Omental fat pad (tissue), 4 donors: ENCODE results near the gene GLB1L2. TPM values are rescaled to one million over a fixed set of nuclear protein-coding genes. Genes with fewer than 3 reads are reported as not detected.

Experiments
- ATAC-seq: fragments of 150-250 bp; one replicate; pipeline ENCODE4 v1.9.1; 2016; ENCODE audit warnings: mild to moderate bottlenecking, moderate library complexity; ENCODE audit not compliant: low FRiP score
- DNase-seq: peaks from one replicate; pipeline ENCODE4 v3.0.0-alpha.2; 2019; ENCODE audit warnings: low spot score
- CTCF ChIP-seq, 3 donors: fragments of 450-650 bp; IDR thresholded peaks; one replicate each; pipeline ENCODE4 v1.5.1; 2016 to 2017; ENCODE audit warnings: antibody characterized with exemption in 3 of 3, mild to moderate bottlenecking in 3 of 3, moderate library complexity in 2 of 3
- total RNA-seq, 4 donors: library from RNA; depleted of rRNA; stranded (reverse); fragments of >200 nt; gene quantifications; one replicate each; pipeline ENCODE4 v1.1.0, GENCODE V29; 2016

The GLB1L2 gene
- total RNA-seq, 4 donors from 2014 or later: 1.8 to 5.5 (median 2.4) TPM

DNA sequence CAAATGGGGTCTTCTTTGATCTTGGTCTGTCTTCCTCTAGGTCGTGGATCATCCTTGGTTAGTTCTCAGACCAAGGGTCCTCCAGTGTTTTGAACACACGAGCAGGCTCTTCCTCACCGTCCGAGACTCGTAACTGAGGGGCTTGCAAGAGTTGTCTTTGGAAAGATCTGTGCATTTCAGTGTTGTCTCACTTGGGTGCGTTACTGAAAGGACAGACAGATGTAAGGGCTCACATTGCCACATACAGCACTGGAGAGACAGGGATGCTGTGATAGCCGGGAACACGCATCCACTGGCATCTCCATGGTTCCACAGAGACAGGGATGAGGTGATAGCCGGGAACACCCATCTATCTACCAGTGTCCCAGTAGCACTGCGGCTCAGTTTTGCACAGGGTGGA is 15.7 kb downstream of the GLB1L2 start:
- ATAC-seq: no peak
- DNase-seq: no peak
- TF ChIP-seq CTCF (IDR thresholded peaks at IDR 0.05): no peak

- no peak for TF ChIP-seq CTCF (IDR thresholded peaks at IDR 0.05)
- ATAC-seq: no peak
These were observed 17.5 kb downstream of the GLB1L2 start for GRCh38 chr11:134349109-134349801.

GRCh38 chr11:134349802-134350355 is 18.1 kb downstream of the GLB1L2 start:
- no peak for TF ChIP-seq CTCF (IDR thresholded peaks at IDR 0.05)
- DNase-seq (no peak), ATAC-seq (no peak)

More at GRCh38 chr11:134349109-134349801, 17.5 kb downstream of the GLB1L2 start:
- no peak for DNase-seq

- no peak for TF ChIP-seq CTCF (IDR thresholded peaks at IDR 0.05)
- no peak for DNase-seq
- no peak for ATAC-seq
These were observed 18.6 kb downstream of the GLB1L2 start for GRCh38 chr11:134350381-134350780.

DNA sequence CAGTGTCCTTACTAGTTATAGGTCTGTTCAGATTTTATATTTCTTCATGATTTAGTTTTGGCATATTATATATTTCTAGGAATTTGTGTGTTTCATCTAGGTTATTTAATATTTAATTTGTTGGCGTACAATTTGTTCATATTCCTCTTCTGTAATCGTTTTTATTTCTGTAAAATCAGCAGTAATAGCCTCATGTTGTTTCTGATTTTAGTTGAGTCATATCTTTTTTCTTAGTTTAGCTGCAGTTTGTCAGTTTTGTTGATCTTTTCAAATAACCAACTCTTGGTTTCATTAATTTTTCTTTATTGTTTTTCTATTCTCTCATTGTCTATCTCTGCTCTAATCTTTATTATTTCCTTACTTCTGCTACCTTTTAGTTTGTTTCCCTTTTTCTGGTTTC is 20.3 kb downstream of the GLB1L2 start:
- no peak for TF ChIP-seq CTCF (IDR thresholded peaks at IDR 0.05)
- DNase-seq: no peak
- ATAC-seq: no peak

DNA sequence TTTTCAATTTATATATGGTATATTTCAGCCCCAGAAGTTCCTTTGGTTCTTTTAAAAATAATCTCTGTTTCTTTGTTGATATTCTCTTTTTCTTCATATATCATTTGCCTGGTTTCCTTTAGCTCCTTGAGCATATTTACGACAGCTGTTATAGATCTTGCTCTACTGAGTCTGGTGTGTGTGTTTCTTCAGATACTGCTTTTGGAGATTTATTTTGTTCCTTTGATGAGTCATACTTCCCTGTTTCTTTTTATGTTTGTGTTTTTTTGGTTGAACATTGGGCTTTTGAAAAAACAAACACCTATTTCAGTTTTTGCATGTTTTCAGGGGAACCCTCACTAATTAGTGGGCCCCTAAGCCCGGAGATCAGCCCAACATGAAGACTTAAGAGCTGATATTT is 23.3 kb downstream of the GLB1L2 start:
- no peak for TF ChIP-seq CTCF (IDR thresholded peaks at IDR 0.05)
- no peak for ATAC-seq
- DNase-seq: no peak

GRCh38 chr11:134355656-134356055 is 23.9 kb downstream of the GLB1L2 start:
- no peak for DNase-seq
- ATAC-seq: no peak
- no peak for TF ChIP-seq CTCF (IDR thresholded peaks at IDR 0.05)
